IMR-90 (cell line): Measurements from ENCODE around the gene PALLD.

ENCODE experiments used
- BHLHE40 ChIP-seq: fragments of 150-350 bp; IDR thresholded peaks from 2 replicates; pipeline ENCODE4 v1.6.1; 2016; ENCODE audit warnings: mild to moderate bottlenecking, low read depth, low read length
- CEBPB ChIP-seq: IDR thresholded peaks from 2 replicates; pipeline ENCODE4 v1.6.1; 2012; ENCODE audit warnings: low read depth, low read length, improper control_type of control experiment
- CHD1 ChIP-seq: IDR thresholded peaks from 2 replicates; pipeline ENCODE4 v1.6.1; 2012; ENCODE audit warnings: low read depth, low read length, improper control_type of control experiment
- MAZ ChIP-seq: IDR thresholded peaks from 2 replicates; pipeline ENCODE4 v1.6.1; 2012; ENCODE audit warnings: low read depth, mild to moderate bottlenecking, low read length, improper control_type of control experiment, moderate library complexity, borderline replicate concordance
- POLR2A ChIP-seq: IDR thresholded peaks from 2 replicates; pipeline ENCODE4 v1.6.1; 2012; ENCODE audit warnings: mild to moderate bottlenecking, low read depth, low read length
- RAD21 ChIP-seq: IDR thresholded peaks from 2 replicates; pipeline ENCODE4 v1.6.1; 2012; ENCODE audit warnings: low read length, improper control_type of control experiment
- RCOR1 ChIP-seq: IDR thresholded peaks from 2 replicates; pipeline ENCODE4 v1.6.1; 2012; ENCODE audit warnings: mild to moderate bottlenecking, low read length, improper control_type of control experiment; ENCODE audit not compliant: insufficient replicate concordance
- RFX5 ChIP-seq: IDR thresholded peaks from 2 replicates; pipeline ENCODE4 v1.8.0; 2012; ENCODE audit warnings: low read depth, mild to moderate bottlenecking, low read length, moderate library complexity
- SMC3 ChIP-seq: fragments of 150-350 bp; IDR thresholded peaks from 2 replicates; pipeline ENCODE4 v1.6.1; 2016; ENCODE audit warnings: low read depth, mild to moderate bottlenecking, antibody characterized with exemption, low read length, moderate library complexity
- TF ChIP-seq, protein P1 (sequence below): conservative IDR thresholded peaks from 2 replicates; pipeline ENCODE4 v1.5.1; 2012; ENCODE audit warnings: mild to moderate bottlenecking, low read depth, low read length, improper control_type of control experiment
- TF ChIP-seq, protein P2 (sequence below): fragments of 150-350 bp; IDR thresholded peaks from 2 replicates; pipeline ENCODE4 v1.6.1; 2017; ENCODE audit warnings: mild to moderate bottlenecking, antibody characterized with exemption, low read length, low read depth
- TF ChIP-seq, protein P3 (sequence below): fragments of 150-350 bp; IDR thresholded peaks from 2 replicates; pipeline ENCODE4 v1.6.1; 2016; ENCODE audit warnings: low read depth, mild to moderate bottlenecking, low read length, moderate library complexity, borderline replicate concordance

DNA sequence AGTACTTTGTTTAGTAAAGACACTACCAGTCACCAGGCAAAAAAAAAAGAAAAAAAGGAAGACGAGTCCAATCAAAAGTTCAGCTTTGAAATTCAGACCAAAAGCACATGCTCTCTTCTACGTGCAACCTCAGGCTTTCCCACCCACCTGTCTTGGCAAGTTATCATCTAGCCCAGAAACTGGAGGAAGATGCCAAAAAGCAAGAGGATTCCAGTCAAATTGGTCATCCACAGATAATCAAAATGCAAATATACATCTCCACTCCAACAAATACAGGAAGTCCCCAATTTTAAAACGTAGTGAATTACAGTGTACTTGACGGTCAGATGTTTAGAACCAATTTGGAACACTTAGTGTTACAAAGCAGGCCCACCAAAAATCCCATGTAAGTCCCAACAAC is 96.5 kb downstream of the PALLD start:
- no peak for TF ChIP-seq MAZ
- TF ChIP-seq SMC3: no peak
- no peak for TF ChIP-seq POLR2A
- TF ChIP-seq, protein P1, sequence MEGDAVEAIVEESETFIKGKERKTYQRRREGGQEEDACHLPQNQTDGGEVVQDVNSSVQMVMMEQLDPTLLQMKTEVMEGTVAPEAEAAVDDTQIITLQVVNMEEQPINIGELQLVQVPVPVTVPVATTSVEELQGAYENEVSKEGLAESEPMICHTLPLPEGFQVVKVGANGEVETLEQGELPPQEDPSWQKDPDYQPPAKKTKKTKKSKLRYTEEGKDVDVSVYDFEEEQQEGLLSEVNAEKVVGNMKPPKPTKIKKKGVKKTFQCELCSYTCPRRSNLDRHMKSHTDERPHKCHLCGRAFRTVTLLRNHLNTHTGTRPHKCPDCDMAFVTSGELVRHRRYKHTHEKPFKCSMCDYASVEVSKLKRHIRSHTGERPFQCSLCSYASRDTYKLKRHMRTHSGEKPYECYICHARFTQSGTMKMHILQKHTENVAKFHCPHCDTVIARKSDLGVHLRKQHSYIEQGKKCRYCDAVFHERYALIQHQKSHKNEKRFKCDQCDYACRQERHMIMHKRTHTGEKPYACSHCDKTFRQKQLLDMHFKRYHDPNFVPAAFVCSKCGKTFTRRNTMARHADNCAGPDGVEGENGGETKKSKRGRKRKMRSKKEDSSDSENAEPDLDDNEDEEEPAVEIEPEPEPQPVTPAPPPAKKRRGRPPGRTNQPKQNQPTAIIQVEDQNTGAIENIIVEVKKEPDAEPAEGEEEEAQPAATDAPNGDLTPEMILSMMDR: no peak
- no peak for TF ChIP-seq RFX5
- TF ChIP-seq, protein P2, sequence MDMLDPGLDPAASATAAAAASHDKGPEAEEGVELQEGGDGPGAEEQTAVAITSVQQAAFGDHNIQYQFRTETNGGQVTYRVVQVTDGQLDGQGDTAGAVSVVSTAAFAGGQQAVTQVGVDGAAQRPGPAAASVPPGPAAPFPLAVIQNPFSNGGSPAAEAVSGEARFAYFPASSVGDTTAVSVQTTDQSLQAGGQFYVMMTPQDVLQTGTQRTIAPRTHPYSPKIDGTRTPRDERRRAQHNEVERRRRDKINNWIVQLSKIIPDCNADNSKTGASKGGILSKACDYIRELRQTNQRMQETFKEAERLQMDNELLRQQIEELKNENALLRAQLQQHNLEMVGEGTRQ: no peak
- no peak for TF ChIP-seq BHLHE40
- no peak for TF ChIP-seq CEBPB
- no peak for TF ChIP-seq RAD21
- TF ChIP-seq, protein P3, sequence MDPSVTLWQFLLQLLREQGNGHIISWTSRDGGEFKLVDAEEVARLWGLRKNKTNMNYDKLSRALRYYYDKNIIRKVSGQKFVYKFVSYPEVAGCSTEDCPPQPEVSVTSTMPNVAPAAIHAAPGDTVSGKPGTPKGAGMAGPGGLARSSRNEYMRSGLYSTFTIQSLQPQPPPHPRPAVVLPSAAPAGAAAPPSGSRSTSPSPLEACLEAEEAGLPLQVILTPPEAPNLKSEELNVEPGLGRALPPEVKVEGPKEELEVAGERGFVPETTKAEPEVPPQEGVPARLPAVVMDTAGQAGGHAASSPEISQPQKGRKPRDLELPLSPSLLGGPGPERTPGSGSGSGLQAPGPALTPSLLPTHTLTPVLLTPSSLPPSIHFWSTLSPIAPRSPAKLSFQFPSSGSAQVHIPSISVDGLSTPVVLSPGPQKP: no peak
- no peak for TF ChIP-seq CHD1
- no peak for TF ChIP-seq RCOR1
